Left hindlimb (tissue), 1 donor: ENCODE data around the gene FOXK2.

Experiments
- DNase-seq: peaks from one replicate; pipeline ENCODE4 v3.0.0-alpha.2; 2018

The FOXK2 gene

DNA sequence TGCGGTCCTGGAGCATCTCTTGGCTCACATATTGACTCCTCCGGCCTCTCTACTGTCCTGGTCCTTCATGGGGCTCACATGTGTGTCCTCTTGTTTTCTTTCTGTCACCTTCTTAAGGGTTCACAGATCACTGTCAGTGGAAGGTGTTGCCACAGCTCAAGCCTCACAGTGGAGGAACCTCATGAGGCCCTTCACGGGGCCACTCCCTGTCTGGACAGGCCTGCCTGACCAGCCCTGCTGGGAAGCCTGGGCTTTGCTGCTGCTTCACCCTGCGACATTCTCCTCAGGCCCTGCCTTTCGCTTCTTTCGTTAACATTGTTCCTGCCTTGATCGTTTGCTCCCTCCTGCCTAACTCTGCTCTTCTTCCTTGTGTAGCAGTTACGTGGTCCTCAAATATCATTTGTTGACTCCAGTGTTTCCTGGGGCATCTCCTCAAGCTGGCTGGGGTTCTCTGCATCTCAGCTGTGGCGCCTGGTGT, 72.8 kb downstream of the FOXK2 start:
- no peak for DNase-seq

DNA sequence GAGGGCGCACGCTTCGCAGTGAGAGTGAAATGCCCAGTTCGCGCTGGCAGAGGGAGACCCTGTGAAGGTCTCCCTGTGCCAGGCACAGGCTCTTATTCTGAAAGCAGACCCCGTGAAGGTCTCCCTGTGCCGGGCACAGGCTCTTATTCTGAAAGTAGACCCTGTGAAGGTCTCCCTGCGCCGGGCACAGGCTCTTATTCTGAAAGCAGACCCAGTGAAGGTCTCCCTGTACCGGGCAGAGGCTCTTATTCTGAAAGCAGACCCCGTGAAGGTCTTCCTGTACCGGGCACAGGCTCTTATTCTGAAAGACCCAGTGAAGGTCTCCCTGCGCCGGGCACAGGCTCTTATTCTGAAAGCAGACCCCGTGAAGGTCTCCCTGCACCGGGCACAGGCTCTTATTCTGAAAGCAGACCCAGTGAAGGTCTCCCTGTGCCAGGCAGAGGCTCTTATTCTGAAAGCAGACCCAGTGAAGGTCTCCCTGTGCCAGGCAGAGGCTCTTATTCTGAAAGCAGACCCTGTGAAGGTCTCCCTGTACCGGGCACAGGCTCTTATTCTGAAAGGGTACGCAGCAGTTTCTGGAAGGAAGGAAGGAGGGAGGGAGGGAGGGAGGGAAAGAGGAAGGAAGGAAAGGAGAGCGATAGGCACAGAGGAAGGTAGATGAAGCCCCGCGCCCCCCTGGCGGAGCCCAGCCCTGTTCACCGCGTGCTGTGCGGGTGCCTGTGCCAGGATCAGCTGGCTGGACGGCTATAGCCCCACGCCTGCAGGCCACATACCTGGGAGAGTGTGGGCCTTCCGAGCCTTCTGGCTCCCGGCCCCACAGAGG, 73.4 kb downstream of the FOXK2 start:
- DNase-seq: peak; percentile 81

DNA sequence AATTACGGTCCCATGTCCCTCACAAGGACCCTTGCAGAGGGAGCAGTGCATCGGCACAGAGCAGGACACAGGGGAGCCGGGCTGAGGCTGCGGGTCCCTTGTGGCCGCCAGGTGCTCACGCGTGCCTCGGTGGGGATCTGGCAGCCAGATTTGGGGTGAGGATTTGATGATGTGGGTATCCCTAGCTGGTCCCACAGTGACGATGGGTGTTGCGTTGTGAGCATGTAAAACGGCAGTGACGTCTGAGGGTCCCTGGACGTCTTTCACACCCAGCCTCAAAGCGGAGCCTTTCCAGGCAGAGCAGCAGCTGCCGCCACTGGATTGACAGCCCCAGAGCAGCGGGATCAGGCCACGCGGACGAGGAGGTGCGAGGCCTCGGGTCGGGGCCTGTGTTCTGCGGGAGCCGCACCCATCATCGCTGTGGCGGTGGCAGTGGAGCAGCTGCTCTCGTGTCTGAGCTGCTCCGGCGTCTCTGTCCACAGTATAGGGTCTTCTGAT, 74.1 kb downstream of the FOXK2 start:
- no peak for DNase-seq

DNA sequence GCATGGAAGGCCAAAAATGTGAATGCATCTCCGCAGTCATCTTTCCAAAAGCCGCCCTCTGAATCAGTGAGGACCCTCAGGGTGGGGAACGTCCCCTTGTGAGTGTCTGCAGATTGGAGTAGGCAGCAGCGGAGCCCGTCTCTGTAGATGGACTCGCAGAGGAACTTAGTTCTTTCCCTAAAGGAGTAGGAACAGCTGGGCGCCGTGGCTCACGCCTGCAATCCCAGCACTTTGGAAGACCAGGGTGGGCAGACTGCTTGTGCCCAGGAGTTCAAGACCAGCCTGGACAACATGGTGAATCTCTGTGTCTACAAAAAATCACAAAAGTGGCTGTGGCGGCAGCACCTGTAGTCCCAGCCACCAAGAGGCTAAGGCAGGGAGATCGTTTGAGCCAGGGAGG, 75.0 kb downstream of the FOXK2 start:
- DNase-seq: no peak

DNA sequence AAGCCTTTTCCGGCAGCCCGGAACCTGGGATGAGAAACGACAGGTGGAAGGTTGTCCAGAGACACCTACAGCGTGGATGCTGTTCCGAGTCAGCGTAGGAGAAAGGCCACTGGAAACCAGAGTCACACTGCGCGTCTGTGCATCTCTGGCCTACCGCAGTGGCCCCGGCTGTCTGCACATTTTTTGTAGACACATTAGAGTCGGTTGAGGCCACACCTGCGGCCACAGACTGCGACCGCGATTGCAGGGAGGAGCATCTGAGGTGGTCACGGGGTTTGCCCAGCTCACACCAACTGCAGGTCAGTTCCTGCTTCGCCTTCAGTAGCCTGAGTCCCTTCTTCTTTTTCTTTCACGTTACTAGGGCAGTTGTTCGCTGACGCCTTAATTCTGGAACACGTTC, 76.4 kb downstream of the FOXK2 start:
- DNase-seq: no peak

DNA sequence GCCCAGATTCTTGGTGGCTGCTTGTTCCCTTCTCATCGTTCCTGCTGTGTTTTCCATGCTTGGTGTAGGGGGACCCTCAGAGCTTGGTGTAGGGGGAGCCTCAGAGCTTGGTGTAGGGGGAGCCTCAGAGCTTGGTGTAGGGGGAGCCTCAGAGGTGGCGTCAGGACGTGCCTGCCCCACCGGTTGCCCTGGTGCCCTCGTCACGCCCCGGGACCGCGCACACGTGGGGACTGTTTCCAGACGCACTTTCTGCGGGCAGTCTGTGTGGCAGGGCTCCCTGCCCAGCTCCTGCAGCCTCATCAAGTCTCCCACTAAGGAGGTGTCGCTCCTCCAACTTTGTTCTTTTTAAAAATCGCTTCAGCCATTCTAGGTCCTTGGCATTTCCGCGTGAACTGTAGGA, 76.8 kb downstream of the FOXK2 start:
- DNase-seq: no peak

DNA sequence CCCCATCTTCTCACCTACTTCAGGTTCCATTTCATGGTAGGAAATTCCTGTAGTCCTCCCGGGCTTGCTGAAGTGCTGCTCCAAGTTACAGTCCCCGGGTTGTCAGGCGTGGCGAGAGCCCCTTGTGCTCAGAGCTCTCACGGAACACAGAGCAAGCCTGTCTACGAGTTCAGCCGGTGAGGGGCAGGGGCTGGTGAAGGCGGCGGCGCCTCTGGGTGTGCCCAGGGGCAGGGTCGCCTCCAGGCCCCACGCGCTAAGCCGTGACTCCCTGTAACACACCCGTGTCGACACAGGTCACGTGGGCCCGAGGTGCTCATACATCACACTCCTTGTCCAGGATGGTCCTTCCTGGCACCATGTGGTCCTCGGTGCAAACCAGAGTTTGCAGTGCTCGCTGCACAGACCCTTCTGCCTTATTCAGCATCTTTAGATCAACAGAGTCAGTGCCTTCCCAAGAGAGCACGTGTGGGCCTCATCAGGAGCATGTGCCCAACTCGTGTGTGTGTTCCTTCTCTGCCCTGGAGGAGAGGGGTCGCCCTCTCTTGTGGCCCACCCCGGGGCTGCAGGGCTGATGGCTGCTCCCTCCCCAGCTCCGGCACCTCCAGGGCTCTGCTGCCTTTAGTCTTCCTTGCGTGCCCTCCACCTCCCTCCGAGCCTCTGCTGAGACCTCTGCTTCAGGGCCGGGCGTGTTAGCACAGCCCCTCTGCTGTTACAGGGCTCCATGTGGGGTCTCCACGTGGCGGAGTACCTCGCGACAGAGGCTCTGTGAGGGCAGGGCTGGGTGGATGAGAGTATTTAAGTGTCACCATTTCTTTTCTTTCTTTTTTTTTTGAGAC, 77.5 kb downstream of the FOXK2 start:
- DNase-seq: no peak

DNA sequence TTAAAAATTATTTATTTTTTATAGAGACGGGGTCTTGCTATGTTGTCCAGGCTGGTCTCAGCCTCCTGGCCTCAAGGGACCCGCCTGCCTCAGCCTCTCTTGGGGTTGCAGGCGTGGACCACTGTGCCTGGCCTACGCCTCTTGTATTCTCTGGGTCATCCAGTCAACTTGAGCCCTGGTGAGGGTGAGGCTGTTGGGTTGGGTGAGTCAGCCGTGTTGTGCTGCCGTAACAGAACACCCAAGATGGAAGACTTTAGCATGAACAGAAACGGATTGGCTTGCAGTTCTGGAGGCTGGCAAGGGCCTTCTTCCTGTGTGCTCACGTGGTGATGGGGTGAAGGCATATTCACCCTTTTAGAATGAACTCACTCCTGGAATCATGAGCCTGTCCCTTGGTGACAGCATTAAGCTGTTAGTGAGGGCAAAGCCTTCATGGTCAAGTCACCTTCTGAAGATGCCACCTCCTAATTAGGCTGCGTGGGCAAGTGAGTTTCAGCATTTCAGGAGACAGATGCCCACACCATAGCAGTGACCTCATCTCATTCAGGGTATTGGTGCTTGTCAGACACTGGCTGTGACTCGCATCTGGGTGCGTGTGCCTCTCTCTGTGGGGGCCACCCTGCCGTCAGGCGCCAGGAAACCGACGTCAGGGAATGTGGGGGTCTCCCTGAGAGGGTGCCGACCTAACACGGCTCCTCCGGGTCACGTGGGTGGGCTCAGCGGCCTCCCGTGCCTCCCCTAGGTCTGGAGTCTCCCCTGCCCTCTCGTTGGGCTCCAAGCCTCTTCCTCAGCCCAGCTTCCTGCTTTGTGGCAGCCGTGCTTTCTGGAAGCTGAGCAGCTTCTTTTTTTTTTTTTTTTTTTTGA, 79.0 kb downstream of the FOXK2 start:
- DNase-seq: no peak

DNA sequence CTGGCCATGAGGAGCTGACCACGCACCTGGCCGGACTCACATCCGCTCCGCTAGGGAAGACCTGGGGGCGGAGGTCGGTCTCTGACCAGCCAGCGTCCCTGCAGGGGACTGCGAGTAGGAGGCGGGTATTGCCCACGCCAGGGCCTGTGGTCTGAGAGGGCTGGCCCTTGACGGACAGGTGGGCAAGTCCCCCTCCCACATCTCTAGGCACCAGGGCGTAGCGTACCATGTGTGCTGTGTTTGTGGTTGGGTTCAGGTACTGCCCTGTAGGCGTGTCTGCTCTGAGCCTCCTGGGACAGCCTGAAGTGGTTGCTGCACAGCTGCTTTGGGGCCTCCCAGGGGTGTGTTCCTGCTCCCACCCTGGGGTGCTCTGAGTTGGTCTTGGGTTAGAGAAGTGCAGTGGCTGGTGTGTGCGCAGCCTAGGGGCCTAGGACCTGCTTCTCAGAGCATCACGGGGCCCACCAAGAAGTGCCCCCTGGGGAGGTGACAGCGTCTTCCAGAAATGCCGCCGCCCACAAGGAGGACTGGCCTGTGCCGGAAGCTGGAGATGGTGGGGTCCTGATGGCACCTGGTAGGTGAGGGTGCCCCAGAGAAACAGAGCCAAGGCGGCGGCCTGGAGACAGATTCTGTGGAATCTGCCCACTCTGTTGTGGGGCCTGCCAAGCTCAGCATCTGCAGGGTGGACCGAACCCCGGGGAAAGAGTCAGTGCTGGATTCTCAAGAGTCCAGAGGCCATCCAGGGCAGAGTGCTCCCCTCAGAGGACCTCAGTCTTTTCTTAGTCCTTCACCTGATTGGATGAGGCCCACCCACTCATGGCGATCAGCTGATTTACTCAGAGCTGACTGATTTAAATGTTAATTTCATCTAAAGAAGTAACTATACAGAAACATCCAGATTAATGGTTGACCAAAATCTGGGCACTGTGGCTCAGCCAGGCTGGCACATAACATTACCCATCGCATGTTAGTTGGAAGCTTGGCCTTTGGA, 80.4 kb downstream of the FOXK2 start:
- DNase-seq: no peak

DNA sequence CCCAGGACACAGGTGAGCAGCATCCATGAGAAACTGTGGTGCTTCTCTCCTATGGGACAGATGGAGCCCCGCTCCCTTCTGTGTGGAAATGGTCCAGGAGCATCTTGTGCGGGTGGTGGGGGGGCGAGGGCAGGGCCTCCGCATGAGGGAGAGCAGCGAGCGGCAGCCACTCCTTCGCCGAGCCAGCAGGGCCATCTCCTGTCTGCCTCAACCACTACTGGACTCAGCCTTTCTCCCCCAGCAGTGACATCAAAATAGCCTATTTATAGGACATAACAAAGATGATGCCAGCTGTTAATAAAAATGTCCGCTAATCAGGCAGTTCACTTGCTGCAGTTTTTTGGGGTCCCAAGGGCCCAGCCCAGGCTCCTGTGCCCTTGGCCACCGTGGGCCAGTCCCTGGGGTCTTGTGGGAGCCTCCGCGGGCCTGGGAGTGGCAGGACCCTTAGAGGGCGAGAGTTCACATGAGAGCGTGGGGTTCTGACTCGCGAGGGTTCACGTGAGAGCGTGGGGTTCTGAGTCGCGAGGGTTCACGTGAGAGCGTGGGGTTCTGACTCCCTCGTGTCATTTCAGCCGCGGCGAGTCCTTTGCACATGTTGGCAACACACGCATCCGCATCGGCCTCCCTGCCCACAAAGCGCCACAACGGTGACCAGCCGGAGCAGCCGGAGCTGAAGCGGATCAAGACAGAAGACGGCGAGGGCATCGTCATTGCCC, 81.4 kb downstream of the FOXK2 start:
- DNase-seq: no peak

DNA sequence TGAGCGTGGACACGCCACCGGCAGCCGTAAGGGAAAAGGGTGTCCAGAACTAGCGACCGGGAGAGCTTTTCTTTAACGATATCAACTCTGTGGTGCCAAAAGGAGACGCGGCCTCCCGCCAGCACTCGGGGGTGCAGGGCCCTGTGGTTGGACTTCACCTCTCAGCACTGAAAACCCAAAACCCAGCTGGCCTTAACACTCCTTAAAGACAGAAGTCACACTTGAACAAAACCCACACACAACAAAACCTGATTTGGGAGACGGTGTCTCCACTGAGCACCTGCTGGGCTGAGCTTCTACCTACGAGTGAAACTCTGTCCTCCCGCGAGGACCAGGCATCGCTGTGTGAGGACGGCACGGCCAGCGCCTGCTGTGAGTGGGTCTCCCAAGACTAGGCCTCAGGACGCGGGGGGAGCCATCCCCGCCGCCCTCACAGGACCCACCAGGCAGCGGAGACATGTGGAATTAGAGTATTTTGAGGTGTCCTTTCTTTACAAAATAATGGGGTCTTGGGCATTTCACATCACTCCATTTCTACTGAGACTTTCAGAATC, 82.0 kb downstream of the FOXK2 start:
- no peak for DNase-seq

DNA sequence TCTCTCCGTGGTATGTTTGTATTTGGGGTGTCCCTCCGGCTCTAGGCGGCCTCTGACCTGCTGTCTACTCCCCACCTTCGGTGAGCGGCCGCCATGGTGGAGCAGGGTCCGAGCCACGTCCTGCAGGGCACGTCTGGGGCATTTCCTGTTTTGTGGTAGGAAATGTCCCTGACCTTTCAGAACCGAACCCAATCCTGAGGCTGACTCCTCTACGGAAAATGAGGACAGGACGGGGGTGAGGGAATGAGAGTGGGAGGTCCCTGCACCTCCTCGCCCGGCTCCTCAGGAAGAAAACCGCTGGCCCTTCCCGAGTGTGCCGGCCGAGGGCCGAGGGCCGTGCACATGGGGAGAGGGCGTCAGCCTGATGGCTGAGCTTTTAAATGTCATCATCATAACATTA, 83.0 kb downstream of the FOXK2 start:
- DNase-seq: no peak

DNA sequence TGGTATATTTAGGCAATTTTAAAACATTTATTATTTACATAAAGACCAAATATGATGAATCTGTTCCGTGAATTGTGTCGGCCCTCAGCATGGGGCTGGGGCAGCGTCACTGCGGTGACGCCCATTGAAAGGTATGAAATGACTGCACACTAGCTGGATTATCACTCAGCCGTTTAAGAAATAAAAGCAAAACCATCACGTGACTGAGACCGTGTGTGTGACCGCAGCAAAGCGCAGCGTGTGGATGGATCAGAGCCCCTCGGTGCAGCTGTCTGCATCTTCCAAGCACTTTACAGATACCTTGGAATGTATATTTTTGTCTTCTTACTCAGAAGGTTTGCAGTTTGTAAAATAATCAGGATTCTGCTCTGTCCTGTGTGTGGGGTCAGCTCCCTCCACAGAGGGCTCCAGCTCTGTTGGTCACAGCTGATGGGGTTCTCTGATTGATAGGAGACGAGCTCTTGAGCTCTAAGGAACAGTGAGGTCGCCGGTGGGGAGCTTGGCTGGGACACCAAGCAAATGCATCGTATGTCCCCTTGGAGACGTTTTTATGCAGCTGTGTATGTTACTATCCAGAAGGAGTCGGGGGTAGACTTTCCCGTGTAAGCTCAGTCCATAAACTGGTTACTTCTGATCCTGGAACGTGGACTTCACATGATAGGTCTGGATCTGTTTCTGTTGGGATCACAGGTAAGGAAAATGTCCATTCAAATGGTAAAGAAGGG, 83.6 kb downstream of the FOXK2 start:
- no peak for DNase-seq

DNA sequence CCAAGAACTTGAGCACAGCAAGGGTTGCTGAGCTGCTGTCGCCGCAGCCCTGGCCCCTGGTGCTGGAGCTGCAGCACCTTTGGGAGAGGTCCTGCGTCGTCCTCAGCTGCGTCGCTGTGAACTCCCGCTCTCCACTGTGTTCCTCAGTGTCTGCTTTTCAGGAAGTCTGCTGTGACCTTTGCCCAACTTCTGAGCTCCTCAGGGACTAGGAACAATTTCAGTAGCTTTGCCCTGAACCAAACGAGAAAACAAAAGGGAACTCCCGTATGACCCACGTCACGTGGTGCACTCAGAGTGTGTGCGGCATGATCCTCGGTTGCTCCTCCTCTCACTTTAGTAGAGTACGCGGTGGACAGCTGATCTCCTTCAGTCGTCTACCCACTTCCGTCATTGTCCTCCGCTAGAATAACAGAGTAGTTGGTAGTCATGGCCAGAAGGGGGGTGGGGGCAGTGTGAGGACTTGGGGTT, 84.5 kb downstream of the FOXK2 start:
- DNase-seq: peak; percentile 60

DNA sequence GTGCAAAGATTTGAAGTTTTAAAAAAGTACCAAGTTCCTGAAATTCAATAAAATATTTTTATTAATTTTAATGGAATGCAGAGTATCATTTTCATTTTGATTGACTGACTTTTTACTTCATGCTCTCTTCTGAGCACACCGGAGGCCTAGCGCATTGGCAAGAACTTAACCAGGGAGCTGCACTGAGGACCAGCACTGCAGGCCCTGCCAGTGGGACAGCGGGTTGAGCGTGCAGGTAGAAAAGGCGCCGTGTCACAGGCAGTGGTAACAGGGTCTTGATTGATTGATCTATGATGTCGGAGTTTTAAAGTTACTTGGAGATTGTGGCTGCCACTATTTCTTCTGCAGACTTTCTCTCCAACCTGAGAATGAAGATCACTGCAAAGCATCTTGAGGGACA, 85.0 kb downstream of the FOXK2 start:
- DNase-seq: no peak

DNA sequence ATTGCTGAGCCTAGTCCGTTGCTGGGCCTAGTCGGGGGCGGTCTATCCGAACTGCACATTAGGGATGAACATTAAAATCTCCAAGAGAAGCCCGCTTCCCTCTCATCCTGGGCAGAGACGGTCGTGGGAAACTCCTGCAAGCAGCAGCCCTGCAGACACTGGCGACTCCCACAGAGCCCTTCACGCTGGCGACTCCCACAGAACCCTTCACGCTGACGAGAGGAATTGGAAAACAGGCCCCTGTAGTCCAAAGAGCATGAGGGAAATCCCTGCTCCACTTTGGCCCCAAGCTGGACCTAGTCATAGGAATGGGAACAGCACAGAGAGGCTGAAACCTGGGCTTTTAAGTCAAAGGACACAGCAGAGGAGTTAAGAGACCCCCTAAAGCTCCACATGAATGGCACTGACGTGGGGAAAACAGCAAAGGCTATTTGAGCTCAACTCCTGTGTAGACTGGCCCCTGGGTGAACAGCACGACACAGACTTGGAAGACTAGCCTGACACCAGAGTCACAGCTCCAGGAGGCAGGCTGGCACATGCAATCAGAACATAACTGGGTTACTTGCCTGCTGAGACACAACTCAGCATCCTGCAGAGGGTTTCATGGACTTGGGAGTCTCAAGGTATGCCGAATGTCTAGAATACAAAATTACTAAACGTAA, 86.5 kb downstream of the FOXK2 start:
- no peak for DNase-seq

DNA sequence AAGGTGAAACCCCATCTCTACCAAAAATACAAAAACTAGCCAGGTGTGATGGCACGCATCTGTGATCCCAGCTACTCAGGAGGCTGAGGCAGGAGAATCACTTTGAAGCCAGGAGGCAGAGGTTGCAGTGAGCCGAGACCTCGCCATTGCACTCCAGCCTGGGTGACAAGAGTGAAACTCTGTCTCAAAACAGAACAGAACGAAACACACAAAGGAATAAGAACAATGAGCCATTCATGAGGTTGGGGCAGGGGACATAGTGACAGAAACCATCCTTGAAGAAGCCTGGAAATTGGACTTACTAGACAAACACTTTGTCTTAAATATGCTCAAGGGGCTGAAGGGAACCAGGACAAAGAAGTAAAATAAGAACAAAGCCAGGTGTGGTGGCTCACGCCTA, 89.3 kb downstream of the FOXK2 start:
- DNase-seq: no peak

DNA sequence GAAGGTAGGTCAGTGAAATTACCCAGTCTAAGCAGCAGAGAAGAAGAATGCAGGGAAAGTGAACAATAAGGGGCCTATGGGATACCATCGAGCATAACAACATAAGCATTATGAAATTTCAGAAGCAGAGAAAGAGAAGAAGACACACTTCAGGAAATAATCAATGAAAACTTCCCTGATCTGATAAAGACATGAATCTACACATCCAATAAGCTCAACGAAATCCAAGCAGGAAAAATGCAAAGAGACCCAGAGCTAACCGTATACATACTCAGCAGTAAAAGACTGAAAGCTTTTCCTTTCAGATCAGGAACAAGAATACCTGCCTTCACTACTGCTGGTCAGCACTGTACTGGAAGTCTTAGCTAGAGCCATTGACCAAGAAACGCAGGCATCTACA, 90.1 kb downstream of the FOXK2 start:
- DNase-seq: no peak
